ENCODE results near the gene SLC29A3.

SLC29A3 gene

GRCh38 chr10:71343392-71343773 is 24.3 kb downstream of the SLC29A3 start:
- Histone ChIP-seq H3K27me3 (ENCODE audit: insufficient read depth, low read length) (no peaks in the 10 kb centered on the region), H3K36me3 (ENCODE audit: insufficient read depth, low read depth, low read length) (no peaks in the 10 kb centered on the region), H3K4me1 (ENCODE audit: insufficient read depth, low read length) (peaks cover 31% of the 10 kb centered on the region; the same call in 1 of the 2 replicates), H3K9ac (ENCODE audit: low read depth, low read length) (peak overlapping the region; percentile 40; the same call in 1 of the 2 replicates), H3K27ac (ENCODE audit: low read length) (peak overlapping the region; percentile 80), H3K9me3 (ENCODE audit: insufficient read depth, low read depth, low read length) (no peaks in the 10 kb centered on the region), H3K4me3 (ENCODE audit: low read length) (no peak overlapping the region)

- Histone ChIP-seq H3K9ac (ENCODE audit: low read depth, low read length) (peak overlapping the region; percentile 40; the same call in 1 of the 2 replicates), H3K4me3 (ENCODE audit: low read length) (peak overlapping the region; percentile 38; the same call in 1 of the 2 replicates), H3K27ac (ENCODE audit: low read length) (peak overlapping the region; percentile 80)
Observed at GRCh38 chr10:71344154-71344925, 25.3 kb downstream of the SLC29A3 start.

GRCh38 chr10:71344993-71345480 is 26.0 kb downstream of the SLC29A3 start:
- peak overlapping the region; percentile 34; the same call in 1 of the 2 replicates for H3K4me3 ChIP-seq (ENCODE audit: low read length)
- H3K9ac ChIP-seq (ENCODE audit: low read depth, low read length): peak overlapping the region; percentile 39; the same call in 1 of the 2 replicates
- H3K4me1 ChIP-seq (ENCODE audit: insufficient read depth, low read length): peaks cover 31% of the 10 kb centered on the region; the same call in 1 of the 2 replicates
- H3K27me3 ChIP-seq (ENCODE audit: insufficient read depth, low read length): no peaks in the 10 kb centered on the region
- peak overlapping the region; percentile 69 for H3K27ac ChIP-seq (ENCODE audit: low read length)
- H3K36me3 ChIP-seq (ENCODE audit: insufficient read depth, low read depth, low read length): no peaks in the 10 kb centered on the region
- H3K9me3 ChIP-seq (ENCODE audit: insufficient read depth, low read depth, low read length): no peaks in the 10 kb centered on the region

More at GRCh38 chr10:71344154-71344925, 25.3 kb downstream of the SLC29A3 start:
- Histone ChIP-seq H3K4me1 (ENCODE audit: insufficient read depth, low read length) (peaks cover 31% of the 10 kb centered on the region; the same call in 1 of the 2 replicates), H3K27me3 (ENCODE audit: insufficient read depth, low read length) (no peaks in the 10 kb centered on the region), H3K9me3 (ENCODE audit: insufficient read depth, low read depth, low read length) (no peaks in the 10 kb centered on the region), H3K36me3 (ENCODE audit: insufficient read depth, low read depth, low read length) (no peaks in the 10 kb centered on the region)

- peaks cover 31% of the 10 kb centered on the region; the same call in 1 of the 2 replicates for H3K4me1 ChIP-seq (ENCODE audit: insufficient read depth, low read length)
- no peaks in the 10 kb centered on the region for H3K9me3 ChIP-seq (ENCODE audit: insufficient read depth, low read depth, low read length)
- no peak overlapping the region for H3K4me3 ChIP-seq (ENCODE audit: low read length)
- H3K27me3 ChIP-seq (ENCODE audit: insufficient read depth, low read length): no peaks in the 10 kb centered on the region
- H3K9ac ChIP-seq (ENCODE audit: low read depth, low read length): peak overlapping the region; percentile 39; the same call in 1 of the 2 replicates
- H3K27ac ChIP-seq (ENCODE audit: low read length): peak overlapping the region; percentile 69
- H3K36me3 ChIP-seq (ENCODE audit: insufficient read depth, low read depth, low read length): no peaks in the 10 kb centered on the region
Observed at GRCh38 chr10:71345694-71346093, 26.6 kb downstream of the SLC29A3 start.

- H3K27ac ChIP-seq (ENCODE audit: low read length): no peak overlapping the region
- no peak overlapping the region for H3K9ac ChIP-seq (ENCODE audit: low read depth, low read length)
- H3K27me3 ChIP-seq (ENCODE audit: insufficient read depth, low read length): no peaks in the 10 kb centered on the region
- 0 out of 2 replicates have a peak, but pooled peaks cover 4% of the 10 kb centered on the region for H3K36me3 ChIP-seq (ENCODE audit: insufficient read depth, low read depth, low read length)
- no peaks in the 10 kb centered on the region for H3K9me3 ChIP-seq (ENCODE audit: insufficient read depth, low read depth, low read length)
- peaks cover 31% of the 10 kb centered on the region; the same call in 1 of the 2 replicates for H3K4me1 ChIP-seq (ENCODE audit: insufficient read depth, low read length)
- no peak overlapping the region for H3K4me3 ChIP-seq (ENCODE audit: low read length)
Observed at GRCh38 chr10:71346731-71347130, 27.7 kb downstream of the SLC29A3 start.

GRCh38 chr10:71347587-71348395 is 28.7 kb downstream of the SLC29A3 start:
- Histone ChIP-seq H3K36me3 (ENCODE audit: insufficient read depth, low read depth, low read length) (peaks cover 7% of the 10 kb centered on the region; the same call in 1 of the 2 replicates), H3K4me1 (ENCODE audit: insufficient read depth, low read length) (peaks cover 26% of the 10 kb centered on the region; the same call in 1 of the 2 replicates), H3K27me3 (ENCODE audit: insufficient read depth, low read length) (no peaks in the 10 kb centered on the region), H3K4me3 (ENCODE audit: low read length) (no peak overlapping the region), H3K27ac (ENCODE audit: low read length) (no peak overlapping the region), H3K9ac (ENCODE audit: low read depth, low read length) (no peak overlapping the region), H3K9me3 (ENCODE audit: insufficient read depth, low read depth, low read length) (no peaks in the 10 kb centered on the region)

- H3K9me3 ChIP-seq (ENCODE audit: insufficient read depth, low read depth, low read length): no peaks in the 10 kb centered on the region
- H3K27me3 ChIP-seq (ENCODE audit: insufficient read depth, low read length): no peaks in the 10 kb centered on the region
- H3K27ac ChIP-seq (ENCODE audit: low read length): no peak overlapping the region
- H3K36me3 ChIP-seq (ENCODE audit: insufficient read depth, low read depth, low read length): peaks cover 7% of the 10 kb centered on the region; the same call in 1 of the 2 replicates
- peaks cover 20% of the 10 kb centered on the region; the same call in 1 of the 2 replicates for H3K4me1 ChIP-seq (ENCODE audit: insufficient read depth, low read length)
- H3K9ac ChIP-seq (ENCODE audit: low read depth, low read length): no peak overlapping the region
- no peak overlapping the region for H3K4me3 ChIP-seq (ENCODE audit: low read length)
Observed at GRCh38 chr10:71348850-71349249, 29.8 kb downstream of the SLC29A3 start.

- Histone ChIP-seq H3K27me3 (ENCODE audit: insufficient read depth, low read length) (no peaks in the 10 kb centered on the region), H3K4me1 (ENCODE audit: insufficient read depth, low read length) (peaks cover 14% of the 10 kb centered on the region; the same call in 1 of the 2 replicates), H3K27ac (ENCODE audit: low read length) (no peak overlapping the region), H3K36me3 (ENCODE audit: insufficient read depth, low read depth, low read length) (peaks cover 11% of the 10 kb centered on the region; the same call in 1 of the 2 replicates), H3K9ac (ENCODE audit: low read depth, low read length) (no peak overlapping the region), H3K4me3 (ENCODE audit: low read length) (no peak overlapping the region), H3K9me3 (ENCODE audit: insufficient read depth, low read depth, low read length) (no peaks in the 10 kb centered on the region)
Observed at GRCh38 chr10:71349406-71349805, 30.3 kb downstream of the SLC29A3 start.

GRCh38 chr10:71351087-71351486 is 32.0 kb downstream of the SLC29A3 start:
- no peaks in the 10 kb centered on the region for H3K9me3 ChIP-seq (ENCODE audit: insufficient read depth, low read depth, low read length)
- H3K9ac ChIP-seq (ENCODE audit: low read depth, low read length): no peak overlapping the region
- no peak overlapping the region for H3K27ac ChIP-seq (ENCODE audit: low read length)
- H3K36me3 ChIP-seq (ENCODE audit: insufficient read depth, low read depth, low read length): peaks cover 11% of the 10 kb centered on the region; the same call in 1 of the 2 replicates
- no peak overlapping the region for H3K4me3 ChIP-seq (ENCODE audit: low read length)
- no peaks in the 10 kb centered on the region for H3K27me3 ChIP-seq (ENCODE audit: insufficient read depth, low read length)
- no peaks in the 10 kb centered on the region for H3K4me1 ChIP-seq (ENCODE audit: insufficient read depth, low read length)

- peaks cover 18% of the 10 kb centered on the region; the same call in 1 of the 2 replicates for H3K36me3 ChIP-seq (ENCODE audit: insufficient read depth, low read depth, low read length)
- no peak overlapping the region for H3K4me3 ChIP-seq (ENCODE audit: low read length)
- no peak overlapping the region for H3K27ac ChIP-seq (ENCODE audit: low read length)
- H3K27me3 ChIP-seq (ENCODE audit: insufficient read depth, low read length): no peaks in the 10 kb centered on the region
- H3K9me3 ChIP-seq (ENCODE audit: insufficient read depth, low read depth, low read length): no peaks in the 10 kb centered on the region
- H3K9ac ChIP-seq (ENCODE audit: low read depth, low read length): no peak overlapping the region
- H3K4me1 ChIP-seq (ENCODE audit: insufficient read depth, low read length): no peaks in the 10 kb centered on the region
Observed at GRCh38 chr10:71351628-71352319, 32.7 kb downstream of the SLC29A3 start.

- H3K36me3 ChIP-seq (ENCODE audit: insufficient read depth, low read depth, low read length): peaks cover 31% of the 10 kb centered on the region; the same call in 1 of the 2 replicates
- H3K9me3 ChIP-seq (ENCODE audit: insufficient read depth, low read depth, low read length): no peaks in the 10 kb centered on the region
- no peak overlapping the region for H3K27ac ChIP-seq (ENCODE audit: low read length)
- H3K4me1 ChIP-seq (ENCODE audit: insufficient read depth, low read length): no peaks in the 10 kb centered on the region
- no peak overlapping the region for H3K4me3 ChIP-seq (ENCODE audit: low read length)
- H3K27me3 ChIP-seq (ENCODE audit: insufficient read depth, low read length): no peaks in the 10 kb centered on the region
- H3K9ac ChIP-seq (ENCODE audit: low read depth, low read length): no peak overlapping the region
Observed at GRCh38 chr10:71353639-71354038, 34.6 kb downstream of the SLC29A3 start.

Measured in iPS-20b (cell line).